Measurements from ENCODE around the gene VASN.

DNA sequence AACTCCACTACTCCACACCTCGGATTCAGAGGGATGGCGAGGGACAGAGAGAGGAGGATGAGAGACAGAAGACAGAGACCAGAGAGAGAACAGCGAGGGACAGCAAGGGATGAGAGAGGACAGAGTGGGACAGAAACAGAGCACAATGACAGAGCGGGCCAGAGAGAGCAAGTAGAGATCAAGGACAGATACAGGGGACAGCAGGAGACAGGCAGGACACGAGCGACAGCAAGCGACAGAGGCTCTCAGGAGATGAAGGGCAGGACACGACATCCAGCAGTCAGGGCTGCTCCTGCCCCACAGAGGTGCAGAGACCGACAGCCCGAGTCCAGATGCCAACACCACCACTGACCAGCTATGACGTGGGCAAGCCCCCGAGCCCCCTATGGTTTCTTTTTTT, 29.9 kb downstream of the VASN start:
- TF ChIP-seq FOXK2 (IDR thresholded peaks at IDR 0.05) (no peak), ELF4 (IDR thresholded peaks at IDR 0.05) (no peak), FOXM1 (IDR thresholded peaks at IDR 0.05; ENCODE audit: borderline replicate concordance) (no peak)
